ENCODE measurements around the gene ST6GALNAC3.

Gene ST6GALNAC3

GRCh38 chr1:76146184-76146583 lies 71.6 kb downstream of the ST6GALNAC3 start:
- no peak for DNase-seq

- no peak for DNase-seq
These were observed 73.4 kb downstream of the ST6GALNAC3 start for GRCh38 chr1:76147917-76148316.

- no peak for DNase-seq
These were observed 73.9 kb downstream of the ST6GALNAC3 start for GRCh38 chr1:76148460-76148859.

- DNase-seq, result no peak
These were observed 79.3 kb downstream of the ST6GALNAC3 start for GRCh38 chr1:76153841-76154205.

- DNase-seq, result peak; percentile 46 to 75 (median 67)
These were observed 79.8 kb downstream of the ST6GALNAC3 start for GRCh38 chr1:76154206-76154956.

GRCh38 chr1:76156987-76157386 lies 82.4 kb downstream of the ST6GALNAC3 start:
- no peak for DNase-seq

- DNase-seq, result no peak
These were observed 83.6 kb downstream of the ST6GALNAC3 start for GRCh38 chr1:76158126-76158525.

GRCh38 chr1:76160225-76160624 lies 85.7 kb downstream of the ST6GALNAC3 start:
- no peak for DNase-seq

- DNase-seq, result no peak
These were observed 86.9 kb downstream of the ST6GALNAC3 start for GRCh38 chr1:76161451-76161850.

GRCh38 chr1:76162254-76162653 lies 87.7 kb downstream of the ST6GALNAC3 start:
- DNase-seq, result no peak

GRCh38 chr1:76164165-76164564 lies 89.6 kb downstream of the ST6GALNAC3 start:
- no peak for DNase-seq

- DNase-seq, result no peak
These were observed 95.5 kb downstream of the ST6GALNAC3 start for GRCh38 chr1:76170084-76170483.

- DNase-seq, result no peak
These were observed 96.0 kb downstream of the ST6GALNAC3 start for GRCh38 chr1:76170513-76170912.

GRCh38 chr1:76176000-76176399 lies 101.5 kb downstream of the ST6GALNAC3 start:
- DNase-seq, result no peak

- DNase-seq, result no peak
These were observed 103.1 kb downstream of the ST6GALNAC3 start for GRCh38 chr1:76177615-76178014.

- no peak for DNase-seq
These were observed 104.7 kb downstream of the ST6GALNAC3 start for GRCh38 chr1:76179219-76179698.

- no peak for DNase-seq
These were observed 110.7 kb downstream of the ST6GALNAC3 start for GRCh38 chr1:76185207-76185606.

GRCh38 chr1:76186554-76187170 lies 112.1 kb downstream of the ST6GALNAC3 start:
- no peak for DNase-seq

GRCh38 chr1:76187436-76187835 lies 112.9 kb downstream of the ST6GALNAC3 start:
- DNase-seq, result no peak

GRCh38 chr1:76189310-76189709 lies 114.8 kb downstream of the ST6GALNAC3 start:
- DNase-seq, result no peak

- no peak for DNase-seq
These were observed 116.3 kb downstream of the ST6GALNAC3 start for GRCh38 chr1:76190749-76191424.

- no peak for DNase-seq
These were observed 117.0 kb downstream of the ST6GALNAC3 start for GRCh38 chr1:76191561-76191960.

GRCh38 chr1:76198452-76198851 lies 123.9 kb downstream of the ST6GALNAC3 start:
- no peak for DNase-seq

GRCh38 chr1:76202670-76203069 lies 128.1 kb downstream of the ST6GALNAC3 start:
- DNase-seq, result no peak
